Measurements from ENCODE around the gene WDR77.

Gene WDR77

GRCh38 chr1:111442457-111442856 lies 6.6 kb downstream of the WDR77 start:
- no peak overlapping the region for H3K4ac ChIP-seq (ENCODE audit: low read length)
- WGBS, 2 donors (ENCODE audit: extremely low coverage in 2 of 2, insufficient read length in 2 of 2, insufficient replicate concordance in 1 of 2), result no CpG with 5 or more reads among the region's 4 CpGs

GRCh38 chr1:111441573-111442192 lies 7.4 kb downstream of the WDR77 start:
- Histone ChIP-seq H2BK5ac (ENCODE audit: low read length) (no peak overlapping the region), H2AK5ac (ENCODE audit: low read depth, low read length) (no peak overlapping the region), H3K36me3 (replicated peaks in 1 of 2; ENCODE audit: control insufficient read depth in 2 of 2, insufficient read depth in 2 of 2, low read length in 2 of 2) (peaks cover 33 to 95% of the 10 kb centered on the region in 2 donors), H4K91ac (ENCODE audit: low read depth, low read length, poor library complexity) (no peak overlapping the region), H3K4me3 (ENCODE audit: low read length in 2 of 2) (no peak overlapping the region), H3K4me1 (ENCODE audit: control insufficient read depth in 2 of 2, insufficient read depth in 1 of 2, low read depth in 1 of 2, low read length in 2 of 2) (no peaks in the 10 kb centered on the region), H4K8ac (ENCODE audit: low read depth, low read length) (no peak overlapping the region), H3K4ac (ENCODE audit: low read length) (no peak overlapping the region), H3K23ac (ENCODE audit: low read depth, low read length, poor library complexity) (no peak overlapping the region), H3K4me2 (ENCODE audit: insufficient read depth, low read length, poor library complexity, severe bottlenecking) (no peak overlapping the region), H3K9ac (ENCODE audit: low read depth, low read length, poor library complexity) (no peak overlapping the region), H3K27ac (replicated peaks; ENCODE audit: low read length) (peak overlapping the region; percentile 13), H3K27me3 (ENCODE audit: control insufficient read depth in 3 of 3, insufficient read depth in 3 of 3, low read depth in 1 of 3, low read length in 3 of 3) (no peaks in the 10 kb centered on the region), H3K14ac (ENCODE audit: low read length) (no peak overlapping the region), H2BK12ac (ENCODE audit: low read length) (no peak overlapping the region), H2AFZ (ENCODE audit: low read length) (no peak overlapping the region), H3K9me3 (replicated peaks in 1 of 2; ENCODE audit: control insufficient read depth in 2 of 2, insufficient read depth in 1 of 2, low read depth in 1 of 2, low read length in 2 of 2) (no peaks in the 10 kb centered on the region), H3K18ac (ENCODE audit: low read length) (no peak overlapping the region), H3K79me1 (ENCODE audit: low read depth, low read length) (no peaks in the 10 kb centered on the region), H2BK15ac (ENCODE audit: low read length) (no peak overlapping the region), H2BK120ac (ENCODE audit: low read depth, low read length) (no peak overlapping the region)
- whole genome bisulfite sequencing, 2 donors (ENCODE audit: extremely low coverage in 2 of 2, insufficient read length in 2 of 2, insufficient replicate concordance in 1 of 2), result no CpG with 5 or more reads among the region's 9 CpGs
- peak; percentile 15 for DNase-seq (ENCODE audit: low spot score)

More at GRCh38 chr1:111442457-111442856, 6.6 kb downstream of the WDR77 start:
- Histone ChIP-seq H3K4me3 (ENCODE audit: low read length in 2 of 2) (no peak overlapping the region), H3K4me1 (ENCODE audit: control insufficient read depth in 2 of 2, insufficient read depth in 1 of 2, low read depth in 1 of 2, low read length in 2 of 2) (peaks cover 0 to 2% of the 10 kb centered on the region in 2 donors), H2BK5ac (ENCODE audit: low read length) (no peak overlapping the region), H2AK5ac (ENCODE audit: low read depth, low read length) (no peak overlapping the region), H2AFZ (ENCODE audit: low read length) (no peak overlapping the region), H4K8ac (ENCODE audit: low read depth, low read length) (no peak overlapping the region), H3K14ac (ENCODE audit: low read length) (no peak overlapping the region), H3K4me2 (ENCODE audit: insufficient read depth, low read length, poor library complexity, severe bottlenecking) (no peak overlapping the region), H2BK12ac (ENCODE audit: low read length) (no peak overlapping the region), H3K36me3 (replicated peaks in 1 of 2; ENCODE audit: control insufficient read depth in 2 of 2, insufficient read depth in 2 of 2, low read length in 2 of 2) (peaks cover 36 to 99% of the 10 kb centered on the region in 2 donors), H2BK15ac (ENCODE audit: low read length) (no peak overlapping the region), H3K27ac (replicated peaks; ENCODE audit: low read length) (no peak overlapping the region), H3K9me3 (replicated peaks in 1 of 2; ENCODE audit: control insufficient read depth in 2 of 2, insufficient read depth in 1 of 2, low read depth in 1 of 2, low read length in 2 of 2) (no peaks in the 10 kb centered on the region), H4K91ac (ENCODE audit: low read depth, low read length, poor library complexity) (no peak overlapping the region), H3K27me3 (ENCODE audit: control insufficient read depth in 3 of 3, insufficient read depth in 3 of 3, low read depth in 1 of 3, low read length in 3 of 3) (no peaks in the 10 kb centered on the region), H3K79me1 (ENCODE audit: low read depth, low read length) (no peaks in the 10 kb centered on the region), H3K23ac (ENCODE audit: low read depth, low read length, poor library complexity) (no peak overlapping the region), H3K9ac (ENCODE audit: low read depth, low read length, poor library complexity) (no peak overlapping the region), H3K18ac (ENCODE audit: low read length) (no peak overlapping the region), H2BK120ac (ENCODE audit: low read depth, low read length) (no peak overlapping the region)
- DNase-seq (ENCODE audit: low spot score), result no peak

- Histone ChIP-seq H4K91ac (ENCODE audit: low read depth, low read length, poor library complexity) (no peak overlapping the region), H3K27me3 (ENCODE audit: control insufficient read depth in 3 of 3, insufficient read depth in 3 of 3, low read depth in 1 of 3, low read length in 3 of 3) (no peaks in the 10 kb centered on the region), H3K9ac (ENCODE audit: low read depth, low read length, poor library complexity) (no peak overlapping the region), H3K9me3 (replicated peaks in 1 of 2; ENCODE audit: control insufficient read depth in 2 of 2, insufficient read depth in 1 of 2, low read depth in 1 of 2, low read length in 2 of 2) (no peaks in the 10 kb centered on the region), H2BK5ac (ENCODE audit: low read length) (no peak overlapping the region), H3K36me3 (replicated peaks in 1 of 2; ENCODE audit: control insufficient read depth in 2 of 2, insufficient read depth in 2 of 2, low read length in 2 of 2) (peaks cover 29 to 75% of the 10 kb centered on the region in 2 donors), H3K27ac (replicated peaks; ENCODE audit: low read length) (no peak overlapping the region), H2BK12ac (ENCODE audit: low read length) (no peak overlapping the region), H2BK120ac (ENCODE audit: low read depth, low read length) (no peak overlapping the region), H3K4me3 (ENCODE audit: low read length in 2 of 2) (no peak overlapping the region), H3K79me1 (ENCODE audit: low read depth, low read length) (no peaks in the 10 kb centered on the region), H4K8ac (ENCODE audit: low read depth, low read length) (no peak overlapping the region), H2AK5ac (ENCODE audit: low read depth, low read length) (no peak overlapping the region), H3K18ac (ENCODE audit: low read length) (no peak overlapping the region), H3K4me2 (ENCODE audit: insufficient read depth, low read length, poor library complexity, severe bottlenecking) (no peak overlapping the region), H2AFZ (ENCODE audit: low read length) (no peak overlapping the region), H3K14ac (ENCODE audit: low read length) (no peak overlapping the region), H2BK15ac (ENCODE audit: low read length) (no peak overlapping the region), H3K4ac (ENCODE audit: low read length) (no peak overlapping the region), H3K4me1 (ENCODE audit: control insufficient read depth in 2 of 2, insufficient read depth in 1 of 2, low read depth in 1 of 2, low read length in 2 of 2) (no peaks in the 10 kb centered on the region), H3K23ac (ENCODE audit: low read depth, low read length, poor library complexity) (no peak overlapping the region)
- no peak for DNase-seq (ENCODE audit: low spot score)
- WGBS, 2 donors (ENCODE audit: extremely low coverage in 2 of 2, insufficient read length in 2 of 2, insufficient replicate concordance in 1 of 2), result no CpG with 5 or more reads among the region's 3 CpGs
These were observed 9.3 kb downstream of the WDR77 start for GRCh38 chr1:111439461-111440351.

GRCh38 chr1:111436726-111437125 lies 12.3 kb downstream of the WDR77 start:
- no peak overlapping the region for H2AFZ ChIP-seq (ENCODE audit: low read length)
- H3K14ac ChIP-seq (ENCODE audit: low read length), result no peak overlapping the region
- H3K23ac ChIP-seq (ENCODE audit: low read depth, low read length, poor library complexity), result no peak overlapping the region
- H2BK15ac ChIP-seq (ENCODE audit: low read length), result no peak overlapping the region
- no peak overlapping the region for H3K4me2 ChIP-seq (ENCODE audit: insufficient read depth, low read length, poor library complexity, severe bottlenecking)
- no peak overlapping the region for H2BK120ac ChIP-seq (ENCODE audit: low read depth, low read length)
- H2AK5ac ChIP-seq (ENCODE audit: low read depth, low read length), result no peak overlapping the region
- no peaks in the 10 kb centered on the region for H3K4me1 ChIP-seq (ENCODE audit: control insufficient read depth in 2 of 2, insufficient read depth in 1 of 2, low read depth in 1 of 2, low read length in 2 of 2)
- H3K9me3 ChIP-seq (replicated peaks in 1 of 2; ENCODE audit: control insufficient read depth in 2 of 2, insufficient read depth in 1 of 2, low read depth in 1 of 2, low read length in 2 of 2), result no peaks in the 10 kb centered on the region
- no peak overlapping the region for H4K91ac ChIP-seq (ENCODE audit: low read depth, low read length, poor library complexity)
- H3K9ac ChIP-seq (ENCODE audit: low read depth, low read length, poor library complexity), result no peak overlapping the region
- H3K79me1 ChIP-seq (ENCODE audit: low read depth, low read length), result no peaks in the 10 kb centered on the region
- H3K4ac ChIP-seq (ENCODE audit: low read length), result no peak overlapping the region
- peaks cover 14 to 45% of the 10 kb centered on the region in 2 donors for H3K36me3 ChIP-seq (replicated peaks in 1 of 2; ENCODE audit: control insufficient read depth in 2 of 2, insufficient read depth in 2 of 2, low read length in 2 of 2)
- no CpG with 5 or more reads among the region's 3 CpGs for WGBS, 2 donors (ENCODE audit: extremely low coverage in 2 of 2, insufficient read length in 2 of 2, insufficient replicate concordance in 1 of 2)
- no peak overlapping the region for H3K18ac ChIP-seq (ENCODE audit: low read length)
- H3K27ac ChIP-seq (replicated peaks; ENCODE audit: low read length), result no peak overlapping the region
- no peaks in the 10 kb centered on the region for H3K27me3 ChIP-seq (ENCODE audit: control insufficient read depth in 3 of 3, insufficient read depth in 3 of 3, low read depth in 1 of 3, low read length in 3 of 3)
- no peak overlapping the region for H2BK5ac ChIP-seq (ENCODE audit: low read length)
- H2BK12ac ChIP-seq (ENCODE audit: low read length), result no peak overlapping the region
- DNase-seq (ENCODE audit: low spot score), result no peak
- no peak overlapping the region for H4K8ac ChIP-seq (ENCODE audit: low read depth, low read length)
- H3K4me3 ChIP-seq (ENCODE audit: low read length in 2 of 2), result no peak overlapping the region

All from neuronal stem cell (in vitro differentiated cells).